ENCODE measurements around the gene TRIM29. TPM values are rescaled to one million over a fixed set of nuclear protein-coding genes. Genes with fewer than 3 reads are reported as not detected.
"Not testable (repeated sequence)": the region's sequence is repeated elsewhere in the genome, so short reads cannot be mapped to it uniquely, and the experiment has no call there.

TRIM29 gene
- total RNA-seq, 3 donors from 2014 or later = 10.6 to 58.7 (median 45.9) TPM

GRCh38 chr11:120182372-120182771 is 44.5 kb upstream of the TRIM29 start:
- intact Hi-C loops (cut with DNase I; ENCODE audit: low total_unique reads) = loop anchor here (5.0 kb wide), 1 partner anchor 35 kb away; no protein-coding TSS in a partner anchor
- peaks cover 0 to 3% of the 10 kb centered on the region in 2 donors for H3K4me1 ChIP-seq
- H3K27ac ChIP-seq = peak overlapping the region; percentile 50 to 96

GRCh38 chr11:120181376-120181975 is 43.6 kb upstream of the TRIM29 start:
- H3K4me1 ChIP-seq = peaks cover 0 to 3% of the 10 kb centered on the region in 2 donors
- no peak for TF ChIP-seq POLR2A (IDR thresholded peaks at IDR 0.05)
- intact Hi-C loops (cut with DNase I; ENCODE audit: low total_unique reads) = loop anchor here (5.0 kb wide), 1 partner anchor 36 kb away; no protein-coding TSS in a partner anchor

More at GRCh38 chr11:120182372-120182771, 44.5 kb upstream of the TRIM29 start:
- H3K9me3 ChIP-seq = no peaks in the 10 kb centered on the region
- DNase-seq (ENCODE audit: low spot score in 2 of 2) = peak in 1 of 2 donors; percentile 5
- TF ChIP-seq POLR2AphosphoS5 (IDR thresholded peaks at IDR 0.05) (no peak), CTCF (IDR thresholded peaks at IDR 0.05) (no peak), POLR2A (IDR thresholded peaks at IDR 0.05) (no peak)
- H3K36me3 ChIP-seq = no peaks in the 10 kb centered on the region
- H3K27me3 ChIP-seq = no peaks in the 10 kb centered on the region
- no peak overlapping the region for H3K4me3 ChIP-seq

GRCh38 chr11:120180551-120181232 is 42.8 kb upstream of the TRIM29 start:
- Histone ChIP-seq H3K27ac (peak overlapping the region; percentile 50 to 96), H3K27me3 (no peaks in the 10 kb centered on the region), H3K9me3 (no peaks in the 10 kb centered on the region), H3K36me3 (no peaks in the 10 kb centered on the region), H3K4me1 (peaks cover 0 to 3% of the 10 kb centered on the region in 2 donors), H3K4me3 (no peak overlapping the region)
- DNase-seq (ENCODE audit: low spot score in 2 of 2) = peak in 1 of 2 donors; percentile 13
- TF ChIP-seq CTCF (IDR thresholded peaks at IDR 0.05) (no peak), POLR2A (IDR thresholded peaks at IDR 0.05) (no peak), POLR2AphosphoS5 (IDR thresholded peaks at IDR 0.05) (no peak)
- intact Hi-C loops (cut with DNase I; ENCODE audit: low total_unique reads) = loop anchor here (5.0 kb wide), 1 partner anchor 37 kb away; no protein-coding TSS in a partner anchor

More at GRCh38 chr11:120181376-120181975, 43.6 kb upstream of the TRIM29 start:
- H3K4me3 ChIP-seq = no peak overlapping the region
- no peaks in the 10 kb centered on the region for H3K27me3 ChIP-seq
- DNase-seq (ENCODE audit: low spot score in 2 of 2) = peak in 1 of 2 donors; percentile 4
- peak overlapping the region; percentile 50 to 96 for H3K27ac ChIP-seq
- H3K9me3 ChIP-seq = no peaks in the 10 kb centered on the region
- H3K36me3 ChIP-seq = no peaks in the 10 kb centered on the region

- H3K27me3 ChIP-seq = not testable (repeated sequence)
Observed at GRCh38 chr11:120180063-120180462, 42.1 kb upstream of the TRIM29 start.

GRCh38 chr11:120179057-120179672 is 41.3 kb upstream of the TRIM29 start:
- DNase-seq (ENCODE audit: low spot score in 2 of 2) = peak in 1 of 2 donors; percentile 14
- intact Hi-C loops (cut with DNase I; ENCODE audit: low total_unique reads) = no loop called here
- Histone ChIP-seq H3K9me3 (no peaks in the 10 kb centered on the region), H3K27me3 (no peaks in the 10 kb centered on the region), H3K27ac (peak overlapping the region; percentile 33 to 96), H3K36me3 (no peaks in the 10 kb centered on the region), H3K4me3 (no peak overlapping the region), H3K4me1 (peaks cover 0 to 3% of the 10 kb centered on the region in 2 donors)
- no peak for TF ChIP-seq POLR2A (IDR thresholded peaks at IDR 0.05)
- TF ChIP-seq POLR2AphosphoS5 (IDR thresholded peaks at IDR 0.05) = no peak
- TF ChIP-seq CTCF (IDR thresholded peaks at IDR 0.05) = no peak

More at GRCh38 chr11:120180063-120180462, 42.1 kb upstream of the TRIM29 start:
- not testable (repeated sequence) for H3K4me1 ChIP-seq, H3K9me3 ChIP-seq, H3K4me3 ChIP-seq, H3K36me3 ChIP-seq
- peak overlapping the region; percentile 50 to 96 for H3K27ac ChIP-seq
- intact Hi-C loops (cut with DNase I; ENCODE audit: low total_unique reads) = loop anchor here (5.0 kb wide), 1 partner anchor 37 kb away; no protein-coding TSS in a partner anchor
- DNase-seq (ENCODE audit: low spot score in 2 of 2) = peak in 1 of 2 donors; percentile 13
